ENCODE data around the gene HIF1AN. TPM values are rescaled to one million over a fixed set of nuclear protein-coding genes. Genes with fewer than 3 reads are reported as not detected.

HIF1AN gene
- 71.2 and 72.5 TPM in 2 replicates for total RNA-seq (2022)
- Bru-seq, nascent RNA, result percentile 89 among the genes with signal in this experiment
- percentile 96 among the genes with signal in this experiment for BruChase-seq, experiment 1, labeled RNA remaining after a 2-hour chase
- percentile 97 among the genes with signal in this experiment for BruChase-seq, experiment 2, labeled RNA remaining after a 6-hour chase
- long read RNA-seq, full-length matches to known transcripts, result 81 of 105 reads
- long read RNA-seq, partial matches to known transcripts, result 6 of 105 reads
- long read RNA-seq, other reads (novel, unspliced or antisense), result 18 of 105 reads

DNA sequence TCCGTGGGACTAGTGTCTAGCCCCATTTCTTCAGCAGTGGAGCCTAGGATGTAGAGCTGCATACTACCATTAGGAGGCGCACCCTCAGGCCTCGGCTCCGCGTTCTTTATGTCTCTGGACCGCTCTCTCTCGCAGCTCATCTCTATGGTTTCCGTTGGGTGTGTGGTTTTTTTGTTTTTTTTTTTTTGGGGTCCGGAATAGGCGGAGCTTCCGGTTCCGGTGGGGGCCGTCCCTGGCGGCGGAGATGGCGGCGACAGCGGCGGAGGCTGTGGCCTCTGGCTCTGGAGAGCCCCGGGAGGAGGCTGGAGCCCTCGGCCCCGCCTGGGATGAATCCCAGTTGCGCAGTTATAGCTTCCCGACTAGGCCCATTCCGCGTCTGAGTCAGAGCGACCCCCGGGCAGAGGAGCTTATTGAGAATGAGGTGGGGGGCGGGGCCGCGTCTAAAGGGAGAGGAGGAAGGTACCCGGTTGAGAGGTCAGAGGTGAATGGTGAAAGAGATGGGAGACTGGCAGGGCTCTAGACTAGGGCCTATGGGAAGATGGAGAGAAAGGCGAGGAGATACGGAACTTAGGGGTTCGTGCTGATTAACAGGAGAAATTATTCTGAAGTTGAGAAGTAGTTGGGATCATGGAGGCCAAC lies at the start of gene HIF1AN:
Gene HIF1AN (plus strand): TSS at position 229 of the 639 bp plus-strand sequence. CDS start 16 bp downstream, at position 245.
- ChIA-PET POLR2A (interaction anchor here (0.6 to 1.3 kb wide), 17 partner anchors 9 to 1840 kb away, joined by 3 to 12 read pairs (median 5); partner anchors contain the start of genes SCD and SLF2), CTCF (interaction anchor here (0.6 to 1.9 kb wide), 29 partner anchors 9 to 1742 kb away, joined by 3 to 32 read pairs (median 5); partner anchors contain the start of genes PDZD7 and SCD)
- H3K4me3 Mint-ChIP-seq (ENCODE audit: unreplicated experiment), result peak within 1 kb of the TSS; percentile 29
- Histone ChIP-seq H3K4me1 (no peaks in the 10 kb centered on the region; the same call in 1 of the 2 replicates), H3K9me3 (no peaks in the 10 kb centered on the region), H3K27me3 (replicated peaks; ENCODE audit: control insufficient read depth, insufficient read depth, low read length) (no peaks in the 10 kb centered on the region), H3K4me3 (ENCODE audit: low read depth, low read length) (peak within 1 kb of the TSS; percentile 62), H3K36me3 (ENCODE audit: control insufficient read depth, insufficient read depth, low read length) (peaks cover 2% of the 10 kb centered on the region; the same call in 1 of the 2 replicates)
- TF ChIP-seq, protein P1, sequence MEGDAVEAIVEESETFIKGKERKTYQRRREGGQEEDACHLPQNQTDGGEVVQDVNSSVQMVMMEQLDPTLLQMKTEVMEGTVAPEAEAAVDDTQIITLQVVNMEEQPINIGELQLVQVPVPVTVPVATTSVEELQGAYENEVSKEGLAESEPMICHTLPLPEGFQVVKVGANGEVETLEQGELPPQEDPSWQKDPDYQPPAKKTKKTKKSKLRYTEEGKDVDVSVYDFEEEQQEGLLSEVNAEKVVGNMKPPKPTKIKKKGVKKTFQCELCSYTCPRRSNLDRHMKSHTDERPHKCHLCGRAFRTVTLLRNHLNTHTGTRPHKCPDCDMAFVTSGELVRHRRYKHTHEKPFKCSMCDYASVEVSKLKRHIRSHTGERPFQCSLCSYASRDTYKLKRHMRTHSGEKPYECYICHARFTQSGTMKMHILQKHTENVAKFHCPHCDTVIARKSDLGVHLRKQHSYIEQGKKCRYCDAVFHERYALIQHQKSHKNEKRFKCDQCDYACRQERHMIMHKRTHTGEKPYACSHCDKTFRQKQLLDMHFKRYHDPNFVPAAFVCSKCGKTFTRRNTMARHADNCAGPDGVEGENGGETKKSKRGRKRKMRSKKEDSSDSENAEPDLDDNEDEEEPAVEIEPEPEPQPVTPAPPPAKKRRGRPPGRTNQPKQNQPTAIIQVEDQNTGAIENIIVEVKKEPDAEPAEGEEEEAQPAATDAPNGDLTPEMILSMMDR (IDR thresholded peaks at IDR 0.05; ENCODE audit: insufficient read depth in 1 of 2, low read depth in 1 of 2, low read length in 1 of 2, severe bottlenecking in 1 of 2, unreplicated experiment in 1 of 2), result peak; percentile 85 to 97
- BruUV-seq (replicated peaks), result no TSS peak
- no peak within 1 kb of the TSS for H3K27ac Mint-ChIP-seq (ENCODE audit: unreplicated experiment)
- H3K36me3 Mint-ChIP-seq (ENCODE audit: insufficient read depth, unreplicated experiment), result peaks cover 26% of the 10 kb centered on the region
- peak; percentile 93 to 94 for DNase-seq
- no peaks in the 10 kb centered on the region for H3K9me3 Mint-ChIP-seq (ENCODE audit: unreplicated experiment)
- H3K27me3 Mint-ChIP-seq (ENCODE audit: insufficient read depth, unreplicated experiment), result no peaks in the 10 kb centered on the region
- intact Hi-C loops (cut with micrococcal nuclease; ENCODE audit: unreplicated experiment), result no loop called here
- H3K4me1 Mint-ChIP-seq (ENCODE audit: low read depth, unreplicated experiment), result no peaks in the 10 kb centered on the region

DNA sequence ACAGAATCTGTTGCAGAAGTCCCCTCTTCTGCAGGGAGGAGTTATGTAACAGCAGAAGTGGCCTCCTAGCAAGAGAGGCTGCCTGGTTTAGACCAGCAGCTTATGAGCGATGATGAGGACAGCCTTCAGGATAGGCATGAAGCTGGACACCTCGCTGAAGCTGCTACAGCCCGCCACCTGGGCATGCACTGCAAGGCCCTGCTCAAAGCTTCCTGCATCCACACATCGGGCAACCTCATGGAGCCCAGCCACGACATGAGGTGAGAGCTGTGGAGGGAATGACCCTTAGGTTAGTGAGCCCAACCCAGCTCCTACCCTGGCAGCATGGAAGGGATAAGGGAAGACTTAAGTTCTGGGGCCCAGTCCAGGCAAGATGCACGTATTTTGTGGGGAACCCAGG lies 48.2 kb upstream of the HIF1AN start:
- H3K4me3 ChIP-seq (ENCODE audit: low read depth, low read length), result no peak overlapping the region
- no peak overlapping the region for H3K4me3 Mint-ChIP-seq (ENCODE audit: unreplicated experiment)
- intact Hi-C loops (cut with micrococcal nuclease; ENCODE audit: unreplicated experiment), result no loop called here
- CTCF ChIA-PET, result no interaction called here
- no peak overlapping the region for H3K27ac Mint-ChIP-seq (ENCODE audit: unreplicated experiment)
- H3K27me3 ChIP-seq (replicated peaks; ENCODE audit: control insufficient read depth, insufficient read depth, low read length), result no peaks in the 10 kb centered on the region
- no TSS peak for BruUV-seq (replicated peaks)
- POLR2A ChIA-PET, result no interaction called here
- TF ChIP-seq, protein P1 (IDR thresholded peaks at IDR 0.05; ENCODE audit: insufficient read depth in 1 of 2, low read depth in 1 of 2, low read length in 1 of 2, severe bottlenecking in 1 of 2, unreplicated experiment in 1 of 2), result no peak
- peaks cover 1% of the 10 kb centered on the region for H3K36me3 Mint-ChIP-seq (ENCODE audit: insufficient read depth, unreplicated experiment)
- no peaks in the 10 kb centered on the region for H3K9me3 ChIP-seq
- no peaks in the 10 kb centered on the region for H3K9me3 Mint-ChIP-seq (ENCODE audit: unreplicated experiment)
- no peaks in the 10 kb centered on the region for H3K27me3 Mint-ChIP-seq (ENCODE audit: insufficient read depth, unreplicated experiment)
- H3K4me1 Mint-ChIP-seq (ENCODE audit: low read depth, unreplicated experiment), result peaks cover 7% of the 10 kb centered on the region
- no peak for DNase-seq
- H3K36me3 ChIP-seq (ENCODE audit: control insufficient read depth, insufficient read depth, low read length), result no peaks in the 10 kb centered on the region
- no peaks in the 10 kb centered on the region for H3K4me1 ChIP-seq

DNA sequence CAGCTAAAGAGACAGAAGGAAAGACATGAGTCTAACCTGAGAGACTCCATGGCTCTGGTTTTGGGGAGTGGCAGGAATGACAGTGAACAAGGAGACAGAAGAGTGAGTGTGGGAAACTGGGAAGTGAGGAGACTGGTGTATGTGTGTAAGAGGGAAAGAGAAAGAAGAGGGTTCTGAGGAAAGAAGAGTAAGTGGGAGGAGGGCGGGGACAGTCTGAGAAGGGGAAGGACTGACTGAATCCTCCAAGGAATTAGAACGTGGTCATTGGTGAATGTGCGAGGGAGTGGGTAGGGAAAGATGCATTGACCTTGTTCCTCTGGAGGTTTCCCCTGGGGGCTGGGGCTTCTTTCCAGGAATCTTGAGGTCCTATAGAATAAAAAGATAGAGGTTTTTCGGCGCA lies 46.3 kb upstream of the HIF1AN start:
- Histone ChIP-seq H3K4me1 (no peaks in the 10 kb centered on the region), H3K9me3 (no peaks in the 10 kb centered on the region), H3K36me3 (ENCODE audit: control insufficient read depth, insufficient read depth, low read length) (no peaks in the 10 kb centered on the region), H3K4me3 (ENCODE audit: low read depth, low read length) (no peak overlapping the region), H3K27me3 (replicated peaks; ENCODE audit: control insufficient read depth, insufficient read depth, low read length) (no peaks in the 10 kb centered on the region)
- no peak for DNase-seq
- Mint-ChIP-seq H3K27ac (ENCODE audit: unreplicated experiment) (no peak overlapping the region), H3K4me3 (ENCODE audit: unreplicated experiment) (no peak overlapping the region), H3K27me3 (ENCODE audit: insufficient read depth, unreplicated experiment) (no peaks in the 10 kb centered on the region), H3K36me3 (ENCODE audit: insufficient read depth, unreplicated experiment) (no peaks in the 10 kb centered on the region), H3K9me3 (ENCODE audit: unreplicated experiment) (no peaks in the 10 kb centered on the region), H3K4me1 (ENCODE audit: low read depth, unreplicated experiment) (no peaks in the 10 kb centered on the region)
- BruUV-seq (replicated peaks), result no TSS peak
- intact Hi-C loops (cut with micrococcal nuclease; ENCODE audit: unreplicated experiment), result no loop called here
- TF ChIP-seq, protein P1 (IDR thresholded peaks at IDR 0.05; ENCODE audit: insufficient read depth in 1 of 2, low read depth in 1 of 2, low read length in 1 of 2, severe bottlenecking in 1 of 2, unreplicated experiment in 1 of 2), result no peak
- ChIA-PET POLR2A (no interaction called here), CTCF (interaction anchor here (1.5 kb wide), 1 partner anchor 30 kb away, joined by 5 read pairs; no protein-coding TSS in a partner anchor)
